Activated CD8-positive, alpha-beta T cell treated with anti-CD3 and anti-CD28 coated beads for 36 hours (primary cell): Measurements from ENCODE around the gene ITGA6. TPM values are rescaled to one million over a fixed set of nuclear protein-coding genes. Genes with fewer than 3 reads are reported as not detected.
A peak's percentile ranks its signal among the peaks of the same experiment; 100 is the strongest.

ENCODE experiments used
- ATAC-seq: fragments of 200-7000 bp; cut with Tn5 transposase; one replicate; pipeline ENCODE4 v1.10.0; 2021; ENCODE audit warnings: mild to moderate bottlenecking, moderate library complexity
- CTCF ChIA-PET: fragments of 350-600 bp; sonication (Branson Sonifier 250); formaldehyde crosslinking; loops from one replicate; lab custom pipeline; 2021; ENCODE audit warnings: antibody characterized with exemption; lab: Charles Lee
- POLR2A ChIA-PET: fragments of 350-600 bp; sonication (Branson Sonifier 250); formaldehyde crosslinking; loops from one replicate; lab custom pipeline; 2021; ENCODE audit warnings: antibody characterized with exemption; lab: Charles Lee
- DNase-seq: peaks from one replicate; pipeline ENCODE4 v3.0.0-alpha.2; 2020
- H3K27ac Mint-ChIP-seq: one replicate; pipeline ENCODE4 v1.8.0; 2021; ENCODE audit warnings: mild to moderate bottlenecking, mixed read lengths
- H3K27me3 Mint-ChIP-seq: one replicate; pipeline ENCODE4 v1.8.0; 2021; ENCODE audit warnings: mixed read lengths
- H3K36me3 Mint-ChIP-seq: one replicate; pipeline ENCODE4 v1.8.0; 2021; ENCODE audit warnings: low read depth, mixed read lengths
- H3K4me1 Mint-ChIP-seq: one replicate; pipeline ENCODE4 v1.8.0; 2021; ENCODE audit warnings: low read depth, mixed read lengths
- H3K4me3 Mint-ChIP-seq: one replicate; pipeline ENCODE4 v1.8.0; 2021; ENCODE audit warnings: mild to moderate bottlenecking, moderate library complexity, mixed read lengths
- H3K9me3 Mint-ChIP-seq: one replicate; pipeline ENCODE4 v1.8.0; 2021; ENCODE audit warnings: mixed read lengths
- intact Hi-C: fragments of 100-400 bp; cut with micrococcal nuclease; formaldehyde crosslinking; loops from one replicate; pipeline ENCODE4 v1.10.0; 2022
- total RNA-seq, 2 experiments: library from RNA; stranded (reverse); gene quantifications; one replicate each; pipeline ENCODE4 v1.2.3, GENCODE V29; 2021
- TF ChIP-seq, protein P1 (sequence below): fragments of 200-600 bp; IDR thresholded peaks from one replicate; pipeline ENCODE4 v1.8.0; 2022; ENCODE audit warnings: antibody characterized with exemption, mild to moderate bottlenecking

Gene ITGA6
- total RNA-seq, 2 experiments from 2014 or later: 7.9 to 8.4 TPM

DNA sequence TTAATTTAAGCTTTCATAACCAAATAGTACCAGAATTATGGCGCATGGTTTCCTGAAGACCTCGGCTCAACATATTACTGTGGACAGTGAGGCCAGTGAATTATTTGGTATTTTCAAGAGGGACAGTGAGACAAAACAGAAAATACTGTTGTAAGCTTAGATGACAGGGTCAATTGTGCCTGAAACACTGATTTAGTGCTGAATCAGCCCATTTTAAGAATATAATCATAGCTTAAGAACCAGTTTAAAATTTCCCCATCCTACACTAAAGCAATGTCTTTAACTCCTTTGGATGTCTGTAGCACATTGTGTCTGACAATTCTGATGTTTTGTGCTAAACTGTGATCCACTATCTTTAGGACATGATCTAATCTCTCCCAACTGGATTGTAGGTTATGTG, 4.6 kb downstream of the ITGA6 start:
- ChIA-PET CTCF (interaction anchor here (3.0 to 33.7 kb wide), 3 partner anchors 7 to 30 kb away, joined by 12 to 746 read pairs (median 85); no protein-coding TSS in a partner anchor), POLR2A (interaction anchor here (1.0 to 7.5 kb wide), 5 partner anchors 8 to 30 kb away, joined by 3 to 43 read pairs (median 4); no protein-coding TSS in a partner anchor)
- no peaks in the 10 kb centered on the region for H3K9me3 Mint-ChIP-seq
- no peaks in the 10 kb centered on the region for H3K27me3 Mint-ChIP-seq
- H3K27ac Mint-ChIP-seq: peak overlapping the region; percentile 9
- H3K4me3 Mint-ChIP-seq: no peak overlapping the region
- intact Hi-C loops: no loop called here
- no peaks in the 10 kb centered on the region for H3K36me3 Mint-ChIP-seq
- ATAC-seq (no peak), DNase-seq (no peak)
- H3K4me1 Mint-ChIP-seq: peaks cover 68% of the 10 kb centered on the region
- TF ChIP-seq, protein P1, sequence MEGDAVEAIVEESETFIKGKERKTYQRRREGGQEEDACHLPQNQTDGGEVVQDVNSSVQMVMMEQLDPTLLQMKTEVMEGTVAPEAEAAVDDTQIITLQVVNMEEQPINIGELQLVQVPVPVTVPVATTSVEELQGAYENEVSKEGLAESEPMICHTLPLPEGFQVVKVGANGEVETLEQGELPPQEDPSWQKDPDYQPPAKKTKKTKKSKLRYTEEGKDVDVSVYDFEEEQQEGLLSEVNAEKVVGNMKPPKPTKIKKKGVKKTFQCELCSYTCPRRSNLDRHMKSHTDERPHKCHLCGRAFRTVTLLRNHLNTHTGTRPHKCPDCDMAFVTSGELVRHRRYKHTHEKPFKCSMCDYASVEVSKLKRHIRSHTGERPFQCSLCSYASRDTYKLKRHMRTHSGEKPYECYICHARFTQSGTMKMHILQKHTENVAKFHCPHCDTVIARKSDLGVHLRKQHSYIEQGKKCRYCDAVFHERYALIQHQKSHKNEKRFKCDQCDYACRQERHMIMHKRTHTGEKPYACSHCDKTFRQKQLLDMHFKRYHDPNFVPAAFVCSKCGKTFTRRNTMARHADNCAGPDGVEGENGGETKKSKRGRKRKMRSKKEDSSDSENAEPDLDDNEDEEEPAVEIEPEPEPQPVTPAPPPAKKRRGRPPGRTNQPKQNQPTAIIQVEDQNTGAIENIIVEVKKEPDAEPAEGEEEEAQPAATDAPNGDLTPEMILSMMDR: no peak

DNA sequence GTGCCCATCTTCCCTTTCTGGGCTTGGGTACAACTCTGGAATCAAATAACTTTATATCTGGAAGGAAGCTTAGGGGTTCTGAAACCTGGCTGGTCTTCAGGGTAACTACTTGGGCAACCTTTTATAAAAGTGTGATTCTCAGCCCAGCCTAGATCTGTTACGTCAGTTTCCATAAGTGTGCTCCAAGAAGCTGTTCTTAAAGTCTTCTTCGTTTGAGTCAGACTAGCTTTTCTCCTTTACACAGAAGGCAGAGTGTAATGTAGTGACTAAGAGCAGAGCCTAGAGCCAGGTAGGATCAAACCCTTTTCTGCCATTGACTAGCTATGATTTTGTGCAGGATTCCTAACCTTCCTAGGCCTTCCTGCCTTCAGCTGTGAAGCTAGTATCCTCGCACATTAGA, 5.8 kb downstream of the ITGA6 start:
- intact Hi-C loops: no loop called here
- POLR2A ChIA-PET: interaction anchor here (1.5 to 1.6 kb wide), 2 partner anchors 9 to 23 kb away, joined by 8 to 9 read pairs; no protein-coding TSS in a partner anchor
- Mint-ChIP-seq H3K4me1 (peaks cover 67% of the 10 kb centered on the region), H3K4me3 (no peak overlapping the region), H3K27ac (peak overlapping the region; percentile 9), H3K27me3 (no peaks in the 10 kb centered on the region), H3K36me3 (no peaks in the 10 kb centered on the region), H3K9me3 (no peaks in the 10 kb centered on the region)
- TF ChIP-seq, protein P1: no peak
- CTCF ChIA-PET: interaction anchor here (0.7 to 33.7 kb wide), 3 partner anchors 9 to 29 kb away, joined by 3 to 746 read pairs (median 12); no protein-coding TSS in a partner anchor
- ATAC-seq (peak; percentile 13), DNase-seq (no peak)

GRCh38 chr2:172434821-172435605, 7.6 kb downstream of the ITGA6 start:
- H3K36me3 Mint-ChIP-seq: no peaks in the 10 kb centered on the region
- H3K4me3 Mint-ChIP-seq: peak overlapping the region; percentile 11
- no peak for ATAC-seq
- CTCF ChIA-PET: interaction anchor here (3.0 to 33.7 kb wide), 3 partner anchors 7 to 27 kb away, joined by 12 to 746 read pairs (median 85); partner anchors contain the start of gene ITGA6
- peaks cover 69% of the 10 kb centered on the region for H3K4me1 Mint-ChIP-seq
- POLR2A ChIA-PET: interaction anchor here (1.6 kb wide), 1 partner anchor 27 kb away, joined by 3 read pairs; no protein-coding TSS in a partner anchor
- H3K27me3 Mint-ChIP-seq: no peaks in the 10 kb centered on the region
- no peaks in the 10 kb centered on the region for H3K9me3 Mint-ChIP-seq
- intact Hi-C loops: no loop called here
- peak overlapping the region; percentile 67 for H3K27ac Mint-ChIP-seq
- peak; percentile 60 for DNase-seq
- TF ChIP-seq, protein P1: no peak

DNA sequence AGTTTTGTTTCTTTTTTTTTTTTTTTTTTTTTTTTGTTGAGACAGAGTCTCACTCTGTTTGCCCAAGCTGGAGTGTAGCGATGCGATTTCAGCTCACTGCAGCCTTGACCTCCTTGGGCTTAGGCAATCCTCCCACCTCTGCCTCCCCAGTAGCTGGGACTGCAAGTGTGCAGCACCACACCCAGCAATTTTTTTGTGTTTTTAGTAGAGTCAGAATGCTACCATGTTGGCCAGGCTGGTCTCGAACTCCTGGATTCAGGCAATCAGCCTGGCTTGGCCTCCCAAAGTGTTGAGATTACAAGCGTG, 8.2 kb downstream of the ITGA6 start:
- H3K4me1 Mint-ChIP-seq: peaks cover 65% of the 10 kb centered on the region
- ATAC-seq (no peak), DNase-seq (no peak)
- no peak overlapping the region for H3K4me3 Mint-ChIP-seq
- TF ChIP-seq, protein P1: no peak
- intact Hi-C loops: no loop called here
- POLR2A ChIA-PET: no interaction called here
- no peak overlapping the region for H3K27ac Mint-ChIP-seq
- CTCF ChIA-PET: interaction anchor here (8.3 to 33.7 kb wide), 2 partner anchors 7 to 27 kb away, joined by 85 to 746 read pairs; partner anchors contain the start of gene ITGA6
- H3K27me3 Mint-ChIP-seq: no peaks in the 10 kb centered on the region
- no peaks in the 10 kb centered on the region for H3K36me3 Mint-ChIP-seq
- H3K9me3 Mint-ChIP-seq: no peaks in the 10 kb centered on the region

GRCh38 chr2:172436889-172437288, 9.5 kb downstream of the ITGA6 start:
- no peaks in the 10 kb centered on the region for H3K27me3 Mint-ChIP-seq
- TF ChIP-seq, protein P1: no peak
- no peaks in the 10 kb centered on the region for H3K9me3 Mint-ChIP-seq
- ChIA-PET CTCF (interaction anchor here (1.1 to 33.7 kb wide), 4 partner anchors 8 to 25 kb away, joined by 3 to 746 read pairs (median 44); partner anchors contain the start of gene ITGA6), POLR2A (interaction anchor here (1.7 to 6.3 kb wide), 2 partner anchors 8 to 10 kb away, joined by 6 to 43 read pairs; partner anchors contain the start of gene ITGA6)
- no peak for DNase-seq
- H3K36me3 Mint-ChIP-seq: no peaks in the 10 kb centered on the region
- intact Hi-C loops: no loop called here
- H3K4me3 Mint-ChIP-seq: no peak overlapping the region
- H3K27ac Mint-ChIP-seq: no peak overlapping the region
- H3K4me1 Mint-ChIP-seq: peaks cover 61% of the 10 kb centered on the region
- ATAC-seq: no peak
